ENCODE data around the gene SORBS2.

- TF ChIP-seq, protein P1, sequence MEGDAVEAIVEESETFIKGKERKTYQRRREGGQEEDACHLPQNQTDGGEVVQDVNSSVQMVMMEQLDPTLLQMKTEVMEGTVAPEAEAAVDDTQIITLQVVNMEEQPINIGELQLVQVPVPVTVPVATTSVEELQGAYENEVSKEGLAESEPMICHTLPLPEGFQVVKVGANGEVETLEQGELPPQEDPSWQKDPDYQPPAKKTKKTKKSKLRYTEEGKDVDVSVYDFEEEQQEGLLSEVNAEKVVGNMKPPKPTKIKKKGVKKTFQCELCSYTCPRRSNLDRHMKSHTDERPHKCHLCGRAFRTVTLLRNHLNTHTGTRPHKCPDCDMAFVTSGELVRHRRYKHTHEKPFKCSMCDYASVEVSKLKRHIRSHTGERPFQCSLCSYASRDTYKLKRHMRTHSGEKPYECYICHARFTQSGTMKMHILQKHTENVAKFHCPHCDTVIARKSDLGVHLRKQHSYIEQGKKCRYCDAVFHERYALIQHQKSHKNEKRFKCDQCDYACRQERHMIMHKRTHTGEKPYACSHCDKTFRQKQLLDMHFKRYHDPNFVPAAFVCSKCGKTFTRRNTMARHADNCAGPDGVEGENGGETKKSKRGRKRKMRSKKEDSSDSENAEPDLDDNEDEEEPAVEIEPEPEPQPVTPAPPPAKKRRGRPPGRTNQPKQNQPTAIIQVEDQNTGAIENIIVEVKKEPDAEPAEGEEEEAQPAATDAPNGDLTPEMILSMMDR (IDR thresholded peaks at IDR 0.05) = no peak
- TF ChIP-seq, protein P2, sequence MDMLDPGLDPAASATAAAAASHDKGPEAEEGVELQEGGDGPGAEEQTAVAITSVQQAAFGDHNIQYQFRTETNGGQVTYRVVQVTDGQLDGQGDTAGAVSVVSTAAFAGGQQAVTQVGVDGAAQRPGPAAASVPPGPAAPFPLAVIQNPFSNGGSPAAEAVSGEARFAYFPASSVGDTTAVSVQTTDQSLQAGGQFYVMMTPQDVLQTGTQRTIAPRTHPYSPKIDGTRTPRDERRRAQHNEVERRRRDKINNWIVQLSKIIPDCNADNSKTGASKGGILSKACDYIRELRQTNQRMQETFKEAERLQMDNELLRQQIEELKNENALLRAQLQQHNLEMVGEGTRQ (CRISPR knock-in tag; IDR thresholded peaks at IDR 0.05) = no peak
- no peak for TF ChIP-seq NR3C1 (CRISPR knock-in tag; conservative IDR thresholded peaks at IDR 0.05; ENCODE audit: low read depth)
- TF ChIP-seq, protein P3, sequence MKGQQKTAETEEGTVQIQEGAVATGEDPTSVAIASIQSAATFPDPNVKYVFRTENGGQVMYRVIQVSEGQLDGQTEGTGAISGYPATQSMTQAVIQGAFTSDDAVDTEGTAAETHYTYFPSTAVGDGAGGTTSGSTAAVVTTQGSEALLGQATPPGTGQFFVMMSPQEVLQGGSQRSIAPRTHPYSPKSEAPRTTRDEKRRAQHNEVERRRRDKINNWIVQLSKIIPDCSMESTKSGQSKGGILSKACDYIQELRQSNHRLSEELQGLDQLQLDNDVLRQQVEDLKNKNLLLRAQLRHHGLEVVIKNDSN (CRISPR knock-in tag; IDR thresholded peaks at IDR 0.05) = no peak
- no peak for TF ChIP-seq ZNF317 (CRISPR knock-in tag; IDR thresholded peaks at IDR 0.05; ENCODE audit: borderline replicate concordance, low read depth)
- TF ChIP-seq, protein P4, sequence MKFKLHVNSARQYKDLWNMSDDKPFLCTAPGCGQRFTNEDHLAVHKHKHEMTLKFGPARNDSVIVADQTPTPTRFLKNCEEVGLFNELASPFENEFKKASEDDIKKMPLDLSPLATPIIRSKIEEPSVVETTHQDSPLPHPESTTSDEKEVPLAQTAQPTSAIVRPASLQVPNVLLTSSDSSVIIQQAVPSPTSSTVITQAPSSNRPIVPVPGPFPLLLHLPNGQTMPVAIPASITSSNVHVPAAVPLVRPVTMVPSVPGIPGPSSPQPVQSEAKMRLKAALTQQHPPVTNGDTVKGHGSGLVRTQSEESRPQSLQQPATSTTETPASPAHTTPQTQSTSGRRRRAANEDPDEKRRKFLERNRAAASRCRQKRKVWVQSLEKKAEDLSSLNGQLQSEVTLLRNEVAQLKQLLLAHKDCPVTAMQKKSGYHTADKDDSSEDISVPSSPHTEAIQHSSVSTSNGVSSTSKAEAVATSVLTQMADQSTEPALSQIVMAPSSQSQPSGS (CRISPR knock-in tag; IDR thresholded peaks at IDR 0.05; ENCODE audit: borderline replicate concordance, low read depth) = no peak
- no peak for TF ChIP-seq SP1 (CRISPR knock-in tag; conservative IDR thresholded peaks at IDR 0.05)
- TF ChIP-seq, protein P5, sequence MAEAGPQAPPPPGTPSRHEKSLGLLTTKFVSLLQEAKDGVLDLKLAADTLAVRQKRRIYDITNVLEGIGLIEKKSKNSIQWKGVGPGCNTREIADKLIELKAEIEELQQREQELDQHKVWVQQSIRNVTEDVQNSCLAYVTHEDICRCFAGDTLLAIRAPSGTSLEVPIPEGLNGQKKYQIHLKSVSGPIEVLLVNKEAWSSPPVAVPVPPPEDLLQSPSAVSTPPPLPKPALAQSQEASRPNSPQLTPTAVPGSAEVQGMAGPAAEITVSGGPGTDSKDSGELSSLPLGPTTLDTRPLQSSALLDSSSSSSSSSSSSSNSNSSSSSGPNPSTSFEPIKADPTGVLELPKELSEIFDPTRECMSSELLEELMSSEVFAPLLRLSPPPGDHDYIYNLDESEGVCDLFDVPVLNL (CRISPR knock-in tag; IDR thresholded peaks at IDR 0.05; ENCODE audit: borderline replicate concordance, low read depth) = no peak
- TF ChIP-seq ZBTB21 (CRISPR knock-in tag; IDR thresholded peaks at IDR 0.05; ENCODE audit: borderline replicate concordance) = no peak
- no peak for TF ChIP-seq SMAD3 (CRISPR knock-in tag; IDR thresholded peaks at IDR 0.05; ENCODE audit: borderline replicate concordance)
- TF ChIP-seq, protein P6, sequence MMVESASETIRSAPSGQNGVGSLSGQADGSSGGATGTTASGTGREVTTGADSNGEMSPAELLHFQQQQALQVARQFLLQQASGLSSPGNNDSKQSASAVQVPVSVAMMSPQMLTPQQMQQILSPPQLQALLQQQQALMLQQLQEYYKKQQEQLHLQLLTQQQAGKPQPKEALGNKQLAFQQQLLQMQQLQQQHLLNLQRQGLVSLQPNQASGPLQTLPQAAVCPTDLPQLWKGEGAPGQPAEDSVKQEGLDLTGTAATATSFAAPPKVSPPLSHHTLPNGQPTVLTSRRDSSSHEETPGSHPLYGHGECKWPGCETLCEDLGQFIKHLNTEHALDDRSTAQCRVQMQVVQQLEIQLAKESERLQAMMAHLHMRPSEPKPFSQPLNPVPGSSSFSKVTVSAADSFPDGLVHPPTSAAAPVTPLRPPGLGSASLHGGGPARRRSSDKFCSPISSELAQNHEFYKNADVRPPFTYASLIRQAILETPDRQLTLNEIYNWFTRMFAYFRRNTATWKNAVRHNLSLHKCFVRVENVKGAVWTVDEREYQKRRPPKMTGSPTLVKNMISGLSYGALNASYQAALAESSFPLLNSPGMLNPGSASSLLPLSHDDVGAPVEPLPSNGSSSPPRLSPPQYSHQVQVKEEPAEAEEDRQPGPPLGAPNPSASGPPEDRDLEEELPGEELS (CRISPR knock-in tag; IDR thresholded peaks at IDR 0.05) = no peak
- TF ChIP-seq, protein P7, sequence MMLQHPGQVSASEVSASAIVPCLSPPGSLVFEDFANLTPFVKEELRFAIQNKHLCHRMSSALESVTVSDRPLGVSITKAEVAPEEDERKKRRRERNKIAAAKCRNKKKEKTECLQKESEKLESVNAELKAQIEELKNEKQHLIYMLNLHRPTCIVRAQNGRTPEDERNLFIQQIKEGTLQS (CRISPR knock-in tag; conservative IDR thresholded peaks at IDR 0.05) = no peak
- TF ChIP-seq ZNF423 (CRISPR knock-in tag; IDR thresholded peaks at IDR 0.05) = no peak
Observed at GRCh38 chr4:185825737-185826136, 13.7 kb upstream of the SORBS2 start.

Measured in WTC11 (cell line).